Sciatic nerve (tissue), 2 donors: ENCODE measurements around the gene GPR25. TPM values are rescaled to one million over a fixed set of nuclear protein-coding genes. Genes with fewer than 3 reads are reported as not detected.

Experiments
- ATAC-seq: fragments of 200-7000 bp; cut with Tn5 transposase; one replicate; pipeline ENCODE4 v1.9.1; 2020; ENCODE audit warnings: mild to moderate bottlenecking, moderate library complexity
- DNase-seq: peaks from one replicate; pipeline ENCODE4 v3.0.0-alpha.2; 2020; ENCODE audit warnings: low spot score
- intact Hi-C: fragments of 100-400 bp; cut with DNase I; formaldehyde crosslinking; loops from one replicate; pipeline ENCODE4 v1.14.2; 2022
- total RNA-seq: library from RNA; stranded (reverse); fragmentation: NEBNext Ultra II Directional; extraction: Animal tissue kit (Norgen Biotek cat#: 25700); gene quantifications from one replicate; pipeline ENCODE4 v1.2.1, GENCODE V29; 2021
- donor health status: DM: no; HTN: no; CAD: no.
- donor health status: DM: no; HTN: no; CAD: no.

The GPR25 gene
- total RNA-seq, 1 donor from 2014 or later: not detected

GRCh38 chr1:200891774-200892157 is 19.0 kb downstream of the GPR25 start:
- intact Hi-C loops: no loop called here
- DNase-seq (no peak), ATAC-seq (no peak)

DNA sequence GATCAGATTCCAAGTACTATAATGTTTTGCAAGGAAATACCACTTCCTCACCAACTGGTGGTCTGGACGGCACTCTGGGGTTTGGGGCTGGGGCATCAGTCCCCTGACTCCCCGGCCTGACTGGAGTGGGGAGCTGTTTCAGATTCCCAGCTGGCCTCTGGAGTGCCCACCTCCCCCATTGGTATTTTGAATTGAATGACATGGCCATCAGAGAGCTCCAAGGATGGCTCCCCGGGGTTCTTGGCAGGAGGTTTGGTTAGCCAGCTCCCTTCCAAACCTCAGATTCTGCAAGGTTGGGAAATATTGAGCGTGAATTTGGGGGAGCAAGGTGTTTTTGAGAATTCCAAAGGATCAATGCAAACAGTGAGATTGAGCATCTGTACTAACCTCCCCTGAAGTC is 19.8 kb downstream of the GPR25 start:
- ATAC-seq: no peak
- no peak for DNase-seq
- intact Hi-C loops: no loop called here

- ATAC-seq: no peak
- no peak for DNase-seq
- intact Hi-C loops: no loop called here
Observed at GRCh38 chr1:200892958-200893357, 20.2 kb downstream of the GPR25 start.

- DNase-seq (no peak), ATAC-seq (no peak)
- intact Hi-C loops: no loop called here
Observed at GRCh38 chr1:200893411-200893901, 20.7 kb downstream of the GPR25 start.

DNA sequence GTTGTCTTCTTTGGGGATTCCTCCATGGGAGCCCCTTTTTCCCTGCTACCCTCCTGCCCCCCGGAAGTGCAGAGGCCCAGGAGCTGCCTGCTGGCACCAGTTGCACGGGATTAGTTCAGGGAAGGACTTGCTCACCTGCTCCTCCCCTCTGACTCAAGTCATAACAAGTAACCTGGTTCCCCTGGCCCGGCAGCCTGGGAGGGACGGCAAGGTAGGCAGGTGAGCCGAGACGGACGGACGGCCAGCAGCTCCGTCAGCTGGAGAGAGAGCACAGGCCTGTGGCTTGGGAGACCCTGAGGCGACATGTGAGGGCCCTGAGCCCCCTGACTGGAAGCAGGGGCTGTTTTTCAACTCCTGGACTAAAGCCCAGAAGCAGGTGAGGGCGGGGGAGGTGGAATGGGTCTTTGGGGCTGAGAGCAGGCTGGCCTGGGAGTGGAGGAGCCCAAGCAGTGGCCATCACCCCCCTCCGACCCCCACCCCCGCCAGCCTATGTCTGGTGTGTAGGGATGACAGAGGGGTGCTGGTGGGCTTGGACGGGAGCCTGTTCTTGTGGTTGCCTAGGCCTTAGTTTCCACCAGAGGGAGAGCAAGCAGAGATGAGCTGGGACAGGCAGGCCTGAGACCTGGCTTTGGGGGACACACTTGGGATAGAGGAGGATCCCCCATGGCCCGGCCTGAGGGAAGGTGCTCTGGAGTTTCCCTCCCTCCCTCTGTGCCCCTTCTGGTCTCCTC is 22.1 kb downstream of the GPR25 start, which contains the start of gene INAVA:
INAVA (plus strand) TSS at position 189 of the 731 bp plus-strand sequence. CDS start 3,501 bp downstream, outside the sequence.
- intact Hi-C loops: no loop called here
- ATAC-seq (no peak), DNase-seq (no peak)

DNA sequence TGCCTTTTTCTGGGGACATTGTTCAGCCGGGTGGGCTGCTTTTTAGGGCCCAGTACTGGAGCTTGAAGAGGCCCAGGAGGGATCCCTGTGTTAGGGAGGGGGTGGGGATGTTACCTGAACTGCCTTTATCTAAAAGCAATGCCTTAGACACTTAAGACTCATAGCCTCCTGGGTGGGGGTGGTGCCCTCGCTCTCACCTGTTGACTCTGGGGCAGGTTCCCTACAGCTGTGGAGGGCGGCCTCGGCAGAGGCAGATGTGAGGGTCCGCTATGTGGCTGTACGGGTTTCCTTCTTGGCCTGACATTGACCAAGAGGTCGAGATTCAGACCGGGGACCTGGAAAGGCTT is 22.6 kb downstream of the GPR25 start:
- intact Hi-C loops: no loop called here
- DNase-seq: no peak
- ATAC-seq: no peak

DNA sequence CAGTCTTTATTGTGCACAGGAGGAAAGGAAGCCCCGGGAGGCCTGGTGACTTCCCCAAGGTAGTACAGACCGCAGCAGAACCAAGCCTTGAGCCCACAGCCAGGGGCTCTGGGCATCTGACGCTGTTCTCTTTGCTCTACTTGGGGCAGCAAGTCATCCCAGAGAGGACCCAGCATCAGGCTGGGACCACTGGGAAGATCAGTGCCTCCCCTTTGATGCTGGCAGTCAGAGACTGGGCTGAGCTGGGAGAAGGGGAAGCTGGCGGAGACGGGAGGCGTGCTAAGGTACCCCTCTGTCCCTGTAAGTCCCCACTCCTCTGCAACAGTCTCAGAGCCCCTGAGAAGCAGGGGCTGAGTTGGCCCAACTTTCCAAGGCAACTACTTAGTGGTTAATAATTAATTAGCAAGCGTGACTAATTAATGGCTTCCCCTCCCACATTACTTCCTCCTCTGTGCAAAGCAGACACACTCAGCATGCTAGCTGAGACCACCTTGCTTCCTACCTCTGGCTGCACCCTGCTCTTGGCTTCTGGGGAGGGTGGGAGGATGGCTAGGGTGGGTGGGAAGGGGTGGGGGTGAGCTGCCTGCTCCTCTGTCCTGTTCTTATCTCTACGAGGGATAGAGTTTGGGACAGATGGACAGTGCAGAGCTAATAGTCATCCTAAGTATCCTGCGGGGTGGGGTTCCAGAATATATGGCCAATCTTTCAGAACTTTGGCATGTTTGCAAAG is 23.2 kb downstream of the GPR25 start:
- DNase-seq (no peak), ATAC-seq (no peak)
- intact Hi-C loops: no loop called here

GRCh38 chr1:200896531-200897196 is 23.9 kb downstream of the GPR25 start:
- ATAC-seq (no peak), DNase-seq (no peak)
- intact Hi-C loops: no loop called here

DNA sequence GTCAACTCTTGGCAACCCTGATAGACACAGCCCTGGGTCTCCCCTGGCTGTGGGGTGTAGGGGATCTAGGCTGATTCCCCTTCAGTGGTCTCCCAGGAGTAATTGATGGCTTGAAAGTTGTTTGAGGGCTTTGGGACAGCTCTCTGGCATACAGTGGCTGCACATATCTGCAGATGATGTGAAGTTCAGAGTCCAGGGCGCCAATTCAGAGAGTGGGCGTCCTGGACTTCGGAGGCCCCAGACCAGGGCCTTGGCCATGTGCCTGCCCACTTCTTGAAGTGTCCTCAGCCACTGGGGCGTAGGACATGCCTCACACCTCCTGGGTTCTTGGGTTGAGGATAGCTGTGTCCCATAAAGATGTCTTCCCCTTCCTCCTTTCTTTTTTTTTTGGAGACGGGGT is 24.5 kb downstream of the GPR25 start:
- intact Hi-C loops: no loop called here
- ATAC-seq (no peak), DNase-seq (no peak)

- intact Hi-C loops: no loop called here
- ATAC-seq (no peak), DNase-seq (no peak)
Observed at GRCh38 chr1:200899015-200899386, 26.2 kb downstream of the GPR25 start.

- ATAC-seq: no peak
- DNase-seq: no peak
- intact Hi-C loops: no loop called here
Observed at GRCh38 chr1:200899451-200899915, 26.7 kb downstream of the GPR25 start.

DNA sequence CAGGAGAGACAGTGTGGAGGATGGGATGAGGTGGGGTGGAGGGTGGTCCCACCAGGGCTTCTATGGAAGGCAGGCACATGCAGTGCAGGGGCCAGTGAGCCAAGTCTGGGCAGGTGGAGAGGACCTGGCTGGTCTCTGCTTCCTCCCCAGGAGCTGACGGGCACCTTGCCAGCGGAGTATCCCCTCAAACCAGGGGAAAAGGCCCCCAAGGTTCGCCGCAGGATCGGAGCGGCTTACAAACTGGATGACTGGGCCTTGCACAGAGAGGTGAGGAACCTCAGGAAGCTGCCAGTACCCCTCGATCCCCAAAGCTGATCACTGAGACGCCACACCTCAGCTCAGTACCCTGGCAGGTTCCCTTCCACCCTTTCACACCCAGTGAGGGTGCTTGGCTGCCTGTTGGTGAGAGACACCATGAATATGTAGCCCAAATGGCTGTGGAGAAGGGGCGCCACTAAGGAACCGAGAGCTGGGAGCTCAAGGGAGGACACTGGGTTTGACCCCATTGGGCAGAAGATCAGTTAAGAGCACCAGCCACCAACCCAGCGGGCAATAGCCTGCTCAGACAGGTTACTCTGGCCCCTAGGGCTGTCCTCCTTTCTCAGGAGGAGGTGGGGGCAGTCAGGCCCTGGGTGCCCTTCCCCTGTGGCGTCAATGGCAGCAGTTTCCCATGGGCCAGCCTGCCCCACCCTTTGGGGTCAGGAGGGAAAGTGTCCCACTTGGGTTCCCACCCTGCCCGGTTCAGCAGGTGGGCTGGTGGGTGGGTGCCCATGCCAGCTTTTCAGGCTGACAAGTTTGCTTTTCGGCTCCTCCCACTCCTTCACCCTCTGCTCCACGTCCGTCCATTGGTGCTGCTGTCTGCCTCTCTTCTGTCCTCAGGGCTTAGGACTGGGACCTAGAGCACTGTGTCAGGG is 27.4 kb downstream of the GPR25 start:
- intact Hi-C loops: no loop called here
- DNase-seq (no peak), ATAC-seq (no peak)

GRCh38 chr1:200900877-200901276 is 28.1 kb downstream of the GPR25 start:
- ATAC-seq (no peak), DNase-seq (no peak)
- intact Hi-C loops: no loop called here

- no peak for ATAC-seq
- intact Hi-C loops: no loop called here
- no peak for DNase-seq
Observed at GRCh38 chr1:200901350-200901749, 28.6 kb downstream of the GPR25 start.

DNA sequence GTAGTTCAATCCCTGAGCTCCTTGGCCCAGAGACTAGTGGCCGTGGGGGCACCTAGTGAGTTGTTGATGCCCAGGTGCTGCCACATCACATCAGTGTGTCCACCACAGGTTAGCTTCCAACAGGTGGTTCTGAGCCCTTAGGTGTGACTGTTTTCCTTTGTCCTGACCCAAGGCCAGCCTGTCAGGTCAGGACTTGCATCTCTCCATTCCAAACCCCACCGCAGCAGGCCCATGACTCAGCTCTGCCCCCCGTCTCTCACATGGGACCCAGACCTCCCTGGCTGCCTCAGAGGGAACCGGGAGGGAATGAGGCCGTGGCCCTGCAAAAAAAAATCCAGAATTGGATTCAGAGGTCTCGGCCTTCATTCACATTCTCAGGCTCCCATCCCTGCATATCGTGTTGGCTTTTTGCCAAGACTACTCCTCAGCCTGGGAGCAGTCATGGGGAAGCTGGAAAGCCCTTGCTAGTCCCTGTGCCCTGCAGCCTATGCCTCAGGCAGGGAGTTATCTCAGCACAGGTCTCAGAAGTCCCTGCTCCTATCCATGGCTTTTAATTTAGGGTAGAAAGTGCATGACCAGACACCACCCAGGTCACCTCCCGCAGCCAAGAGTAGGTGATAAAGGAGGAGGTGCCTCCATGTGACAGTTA is 29.1 kb downstream of the GPR25 start:
- no peak for ATAC-seq
- intact Hi-C loops: no loop called here
- no peak for DNase-seq

GRCh38 chr1:200903793-200904192 is 31.0 kb downstream of the GPR25 start:
- no peak for ATAC-seq
- no peak for DNase-seq
- intact Hi-C loops: no loop called here

DNA sequence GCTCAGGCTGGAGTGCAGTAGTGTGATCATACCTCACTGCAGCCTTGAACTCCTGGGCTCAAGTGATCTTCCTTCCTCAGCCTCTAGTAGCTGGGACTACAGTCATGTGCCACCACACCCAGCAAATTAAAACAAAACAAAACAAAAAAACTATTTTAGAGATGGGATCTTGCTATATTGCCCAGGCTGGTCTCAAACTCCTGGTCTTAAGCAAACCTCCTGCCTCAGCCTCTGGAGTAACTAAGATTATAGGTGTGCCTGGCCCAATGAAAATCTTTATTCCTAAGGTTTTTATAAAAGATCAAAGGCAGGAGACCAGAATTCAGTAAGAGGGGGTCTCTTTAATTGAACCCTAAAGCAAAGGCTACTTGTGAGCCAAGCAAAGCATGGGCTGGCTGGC is 32.0 kb downstream of the GPR25 start:
- intact Hi-C loops: no loop called here
- ATAC-seq: no peak

GRCh38 chr1:200905411-200906052 is 32.8 kb downstream of the GPR25 start:
- ATAC-seq (no peak), DNase-seq (no peak)
- intact Hi-C loops: no loop called here

More for the DNA sequence above, 32.0 kb downstream of the GPR25 start:
- DNase-seq: no peak
